ENCODE measurements around the gene ABHD15.

ABHD15 gene

GRCh38 chr17:29524692-29525091 is 42.1 kb downstream of the ABHD15 start:
- TF ChIP-seq YY1 (IDR thresholded peaks at IDR 0.05; ENCODE audit: low read depth) (no peak), TCF12 (IDR thresholded peaks at IDR 0.05; ENCODE audit: low read depth) (no peak), TEAD4 (IDR thresholded peaks at IDR 0.05) (no peak), FOXM1 (IDR thresholded peaks at IDR 0.05; ENCODE audit: borderline replicate concordance, low read depth) (no peak), TAF1 (IDR thresholded peaks at IDR 0.05; ENCODE audit: low read depth) (no peak), CEBPB (IDR thresholded peaks at IDR 0.05) (no peak), EGR1 (IDR thresholded peaks at IDR 0.05) (no peak), CREB1 (IDR thresholded peaks at IDR 0.05; ENCODE audit: low read depth) (no peak), EP300 (IDR thresholded peaks at IDR 0.05; ENCODE audit: borderline replicate concordance) (no peak), ZBTB7A (IDR thresholded peaks at IDR 0.05; ENCODE audit: low read depth) (no peak), NFIC (IDR thresholded peaks at IDR 0.05) (no peak), RAD21 (IDR thresholded peaks at IDR 0.05; ENCODE audit: low read depth) (no peak)
- TF ChIP-seq, protein P1, sequence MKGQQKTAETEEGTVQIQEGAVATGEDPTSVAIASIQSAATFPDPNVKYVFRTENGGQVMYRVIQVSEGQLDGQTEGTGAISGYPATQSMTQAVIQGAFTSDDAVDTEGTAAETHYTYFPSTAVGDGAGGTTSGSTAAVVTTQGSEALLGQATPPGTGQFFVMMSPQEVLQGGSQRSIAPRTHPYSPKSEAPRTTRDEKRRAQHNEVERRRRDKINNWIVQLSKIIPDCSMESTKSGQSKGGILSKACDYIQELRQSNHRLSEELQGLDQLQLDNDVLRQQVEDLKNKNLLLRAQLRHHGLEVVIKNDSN (IDR thresholded peaks at IDR 0.05) = no peak
- TF ChIP-seq, protein P2, sequence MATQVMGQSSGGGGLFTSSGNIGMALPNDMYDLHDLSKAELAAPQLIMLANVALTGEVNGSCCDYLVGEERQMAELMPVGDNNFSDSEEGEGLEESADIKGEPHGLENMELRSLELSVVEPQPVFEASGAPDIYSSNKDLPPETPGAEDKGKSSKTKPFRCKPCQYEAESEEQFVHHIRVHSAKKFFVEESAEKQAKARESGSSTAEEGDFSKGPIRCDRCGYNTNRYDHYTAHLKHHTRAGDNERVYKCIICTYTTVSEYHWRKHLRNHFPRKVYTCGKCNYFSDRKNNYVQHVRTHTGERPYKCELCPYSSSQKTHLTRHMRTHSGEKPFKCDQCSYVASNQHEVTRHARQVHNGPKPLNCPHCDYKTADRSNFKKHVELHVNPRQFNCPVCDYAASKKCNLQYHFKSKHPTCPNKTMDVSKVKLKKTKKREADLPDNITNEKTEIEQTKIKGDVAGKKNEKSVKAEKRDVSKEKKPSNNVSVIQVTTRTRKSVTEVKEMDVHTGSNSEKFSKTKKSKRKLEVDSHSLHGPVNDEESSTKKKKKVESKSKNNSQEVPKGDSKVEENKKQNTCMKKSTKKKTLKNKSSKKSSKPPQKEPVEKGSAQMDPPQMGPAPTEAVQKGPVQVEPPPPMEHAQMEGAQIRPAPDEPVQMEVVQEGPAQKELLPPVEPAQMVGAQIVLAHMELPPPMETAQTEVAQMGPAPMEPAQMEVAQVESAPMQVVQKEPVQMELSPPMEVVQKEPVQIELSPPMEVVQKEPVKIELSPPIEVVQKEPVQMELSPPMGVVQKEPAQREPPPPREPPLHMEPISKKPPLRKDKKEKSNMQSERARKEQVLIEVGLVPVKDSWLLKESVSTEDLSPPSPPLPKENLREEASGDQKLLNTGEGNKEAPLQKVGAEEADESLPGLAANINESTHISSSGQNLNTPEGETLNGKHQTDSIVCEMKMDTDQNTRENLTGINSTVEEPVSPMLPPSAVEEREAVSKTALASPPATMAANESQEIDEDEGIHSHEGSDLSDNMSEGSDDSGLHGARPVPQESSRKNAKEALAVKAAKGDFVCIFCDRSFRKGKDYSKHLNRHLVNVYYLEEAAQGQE (IDR thresholded peaks at IDR 0.05; ENCODE audit: low read depth) = no peak
- TF ChIP-seq, protein P3, sequence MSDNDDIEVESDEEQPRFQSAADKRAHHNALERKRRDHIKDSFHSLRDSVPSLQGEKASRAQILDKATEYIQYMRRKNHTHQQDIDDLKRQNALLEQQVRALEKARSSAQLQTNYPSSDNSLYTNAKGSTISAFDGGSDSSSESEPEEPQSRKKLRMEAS (IDR thresholded peaks at IDR 0.05) = no peak

DNA sequence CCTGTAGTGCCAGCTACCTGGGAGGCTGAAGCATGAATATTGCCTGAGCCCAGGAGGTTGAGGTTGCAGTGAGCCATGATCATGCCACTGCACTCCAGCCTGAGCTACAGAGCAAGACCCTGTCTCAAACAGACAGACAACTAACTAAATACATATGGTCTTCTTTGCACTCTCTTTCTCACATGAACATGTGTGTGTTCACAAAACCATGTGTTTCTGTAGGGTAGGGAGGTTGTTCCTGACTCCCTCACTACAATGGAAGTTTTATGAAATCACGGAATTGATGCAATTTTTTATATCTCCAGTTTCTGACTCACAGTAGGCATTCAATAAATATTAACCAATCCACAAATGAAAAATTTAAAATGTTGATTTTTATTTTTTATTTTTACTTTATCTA is 48.5 kb downstream of the ABHD15 start:
- TF ChIP-seq, protein P1 (IDR thresholded peaks at IDR 0.05) = no peak
- TF ChIP-seq TAF1 (IDR thresholded peaks at IDR 0.05; ENCODE audit: low read depth) (no peak), CREB1 (IDR thresholded peaks at IDR 0.05; ENCODE audit: low read depth) (no peak), EGR1 (IDR thresholded peaks at IDR 0.05) (no peak)
- TF ChIP-seq, protein P2 (IDR thresholded peaks at IDR 0.05; ENCODE audit: low read depth) = no peak

DNA sequence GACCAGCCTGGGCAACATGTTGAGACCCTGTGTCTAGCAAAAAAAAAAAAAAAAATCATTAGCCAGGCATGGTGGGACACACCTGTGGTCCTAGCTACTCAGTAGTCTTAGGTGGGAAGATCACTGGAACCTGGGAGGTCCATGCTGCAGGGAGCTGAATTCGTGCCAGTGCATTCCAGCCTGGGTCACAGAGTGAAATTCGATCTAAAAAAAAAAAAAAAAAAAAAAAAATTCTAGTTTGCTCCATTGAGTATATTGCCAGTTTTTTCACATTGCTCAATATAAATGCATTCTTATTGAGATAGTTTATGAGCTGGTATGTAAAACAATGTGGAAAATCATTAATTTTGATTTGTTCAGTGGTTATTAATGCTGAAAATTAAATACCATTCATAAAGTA is 52.0 kb downstream of the ABHD15 start:
- TF ChIP-seq TEAD4 (IDR thresholded peaks at IDR 0.05) (peak; percentile 79), TAF1 (IDR thresholded peaks at IDR 0.05; ENCODE audit: low read depth) (no peak), NFIC (IDR thresholded peaks at IDR 0.05) (peak; percentile 50; the same call in 1 of the 2 replicates), TCF12 (IDR thresholded peaks at IDR 0.05; ENCODE audit: low read depth) (0 out of 2 replicates have a peak, but pooled peaks have one; percentile 37), CREB1 (IDR thresholded peaks at IDR 0.05; ENCODE audit: low read depth) (no peak), YY1 (IDR thresholded peaks at IDR 0.05; ENCODE audit: low read depth) (no peak), CEBPB (IDR thresholded peaks at IDR 0.05) (peak; percentile 53; the same call in 1 of the 2 replicates), ZBTB7A (IDR thresholded peaks at IDR 0.05; ENCODE audit: low read depth) (no peak), FOXM1 (IDR thresholded peaks at IDR 0.05; ENCODE audit: borderline replicate concordance, low read depth) (no peak)
- TF ChIP-seq, protein P3 (IDR thresholded peaks at IDR 0.05) = no peak
- TF ChIP-seq, protein P1 (IDR thresholded peaks at IDR 0.05) = no peak

DNA sequence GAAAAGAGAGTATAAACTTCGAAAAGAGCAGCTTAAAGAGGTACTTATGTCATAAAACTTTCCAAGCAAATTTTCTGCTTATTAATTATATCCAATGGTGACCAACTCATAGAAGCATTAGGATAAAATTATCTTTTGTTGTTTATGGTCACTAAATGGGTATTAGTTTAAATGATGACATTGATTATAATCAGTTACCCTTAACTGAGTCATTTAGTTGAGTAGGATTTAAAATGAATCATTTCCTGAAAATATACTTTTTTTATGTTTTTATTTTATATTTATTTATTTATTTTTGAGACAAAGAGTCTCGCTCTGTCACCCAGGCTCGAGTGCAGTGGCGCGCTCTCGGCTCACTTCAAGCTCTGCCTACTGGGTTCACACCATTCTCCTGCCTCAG is 55.9 kb downstream of the ABHD15 start:
- TF ChIP-seq CREB1 (IDR thresholded peaks at IDR 0.05; ENCODE audit: low read depth) (no peak), TAF1 (IDR thresholded peaks at IDR 0.05; ENCODE audit: low read depth) (no peak), FOXM1 (IDR thresholded peaks at IDR 0.05; ENCODE audit: borderline replicate concordance, low read depth) (no peak), YY1 (IDR thresholded peaks at IDR 0.05; ENCODE audit: low read depth) (no peak), CEBPB (IDR thresholded peaks at IDR 0.05) (no peak), TCF12 (IDR thresholded peaks at IDR 0.05; ENCODE audit: low read depth) (no peak), EP300 (IDR thresholded peaks at IDR 0.05; ENCODE audit: borderline replicate concordance) (no peak), TEAD4 (IDR thresholded peaks at IDR 0.05) (no peak), EGR1 (IDR thresholded peaks at IDR 0.05) (no peak)
- TF ChIP-seq, protein P3 (IDR thresholded peaks at IDR 0.05) = no peak
- TF ChIP-seq, protein P1 (IDR thresholded peaks at IDR 0.05) = no peak
- TF ChIP-seq, protein P2 (IDR thresholded peaks at IDR 0.05; ENCODE audit: low read depth) = no peak
